HG03457 (cell line): ENCODE results near the gene SNRNP25.

Experiments
- ATAC-seq: cut with Tn5 transposase; IDR thresholded peaks from one replicate; pipeline ENCODE4 v1.9.1; 2021; ENCODE audit warnings: moderate number of reproducible peaks; ENCODE audit not compliant: unreplicated experiment

The SNRNP25 gene

DNA sequence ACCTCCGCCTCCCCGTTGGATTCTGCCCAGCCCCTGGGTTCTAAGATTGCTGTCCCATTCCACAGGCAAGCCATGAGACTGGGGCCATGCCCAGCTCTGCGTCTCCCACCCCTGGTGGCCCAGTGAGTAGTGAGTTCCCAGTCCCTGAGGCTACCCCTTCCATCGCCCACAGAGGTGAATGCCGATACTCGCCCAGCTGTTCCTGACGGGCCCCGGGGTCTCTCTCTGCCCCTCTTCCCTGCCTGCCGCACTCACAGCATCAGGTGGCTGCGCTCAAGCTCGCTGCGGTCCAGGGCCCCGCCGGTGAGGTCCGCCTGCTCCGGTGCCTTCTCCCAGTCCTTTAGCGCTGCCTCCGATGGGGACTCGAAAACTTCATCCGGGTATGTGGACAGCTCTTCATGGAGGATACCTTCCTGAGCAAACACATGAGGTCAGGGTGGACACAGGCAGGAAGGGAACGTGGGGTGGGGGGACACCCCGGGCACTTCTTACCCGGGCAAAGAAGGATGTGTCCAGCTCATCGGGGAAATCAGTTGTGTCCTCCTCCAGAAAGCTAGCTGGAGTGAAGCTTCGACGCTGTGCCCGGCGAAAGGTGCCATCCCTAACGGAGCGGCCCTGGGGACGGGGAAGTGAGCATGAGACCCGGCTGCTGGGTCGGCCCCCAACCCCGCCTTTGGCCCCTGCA, 8.8 kb downstream of the SNRNP25 start:
- no peak for ATAC-seq

- no peak for ATAC-seq
Observed at GRCh38 chr16:62968-63391, 9.4 kb downstream of the SNRNP25 start.

GRCh38 chr16:63466-63865, 9.8 kb downstream of the SNRNP25 start:
- no peak for ATAC-seq

DNA sequence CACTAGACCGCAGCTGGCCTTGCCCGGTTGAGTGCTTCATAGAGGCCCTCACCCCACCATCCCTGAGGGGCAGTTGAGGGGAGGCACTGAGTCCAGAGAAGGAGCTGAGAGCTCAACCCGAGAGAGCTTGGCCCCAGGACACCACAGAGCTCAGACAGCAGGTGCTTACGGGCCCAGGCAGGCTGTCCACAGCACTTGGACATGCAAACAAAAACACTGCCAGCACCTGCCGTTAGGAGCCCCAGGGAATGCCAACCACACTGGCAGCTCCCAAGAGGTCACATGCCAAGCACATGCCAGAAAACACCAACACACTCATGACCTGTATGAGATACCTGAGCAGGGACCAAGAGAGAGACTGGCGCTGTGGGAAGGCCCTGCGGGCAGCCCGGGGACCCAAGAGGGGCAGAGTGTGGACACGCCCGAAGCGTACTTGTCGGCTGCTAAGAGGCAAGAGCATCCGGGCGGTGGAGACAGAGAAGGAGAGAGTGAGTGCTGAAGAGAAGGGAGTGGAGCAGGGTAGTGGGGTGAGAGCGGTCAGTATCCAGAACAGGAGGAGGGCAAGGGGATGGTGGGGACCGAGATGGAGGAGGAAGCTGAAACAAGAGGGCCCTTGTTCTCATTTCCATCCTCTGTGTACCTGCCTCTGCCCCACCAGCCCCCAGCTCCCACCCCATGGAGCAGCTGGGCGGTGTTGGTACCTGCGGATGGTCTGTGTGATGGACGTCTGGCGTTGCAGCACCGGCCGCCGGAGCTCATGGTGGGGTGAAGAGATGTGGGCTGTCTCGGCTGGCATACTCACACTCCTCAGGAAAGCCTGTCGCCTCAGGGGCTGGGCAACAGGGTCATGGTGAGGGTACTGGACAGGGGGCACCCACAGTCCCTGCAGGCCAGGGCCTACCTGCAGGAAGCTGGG, 10.6 kb downstream of the SNRNP25 start:
- no peak for ATAC-seq

GRCh38 chr16:64914-65255, 11.3 kb downstream of the SNRNP25 start:
- ATAC-seq: no peak

DNA sequence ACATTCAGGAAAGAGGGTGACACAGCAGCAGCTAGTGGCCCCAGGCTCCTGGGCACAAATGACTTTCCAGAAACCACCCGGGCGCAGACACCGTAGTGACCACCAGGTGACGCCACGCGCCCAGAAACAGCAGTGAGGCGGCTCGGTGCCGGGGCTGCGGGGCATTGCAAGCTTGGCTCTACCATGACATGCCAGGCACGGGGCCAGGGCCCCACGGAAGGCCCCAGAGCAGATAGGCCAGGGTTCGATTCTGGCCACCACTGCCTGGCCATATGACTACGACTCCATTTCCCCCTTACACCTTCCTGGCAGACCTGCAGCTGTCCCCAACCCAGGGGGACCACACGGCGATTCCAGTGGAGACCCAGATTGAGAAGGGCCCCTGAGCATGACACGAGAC, 12.1 kb downstream of the SNRNP25 start:
- no peak for ATAC-seq

DNA sequence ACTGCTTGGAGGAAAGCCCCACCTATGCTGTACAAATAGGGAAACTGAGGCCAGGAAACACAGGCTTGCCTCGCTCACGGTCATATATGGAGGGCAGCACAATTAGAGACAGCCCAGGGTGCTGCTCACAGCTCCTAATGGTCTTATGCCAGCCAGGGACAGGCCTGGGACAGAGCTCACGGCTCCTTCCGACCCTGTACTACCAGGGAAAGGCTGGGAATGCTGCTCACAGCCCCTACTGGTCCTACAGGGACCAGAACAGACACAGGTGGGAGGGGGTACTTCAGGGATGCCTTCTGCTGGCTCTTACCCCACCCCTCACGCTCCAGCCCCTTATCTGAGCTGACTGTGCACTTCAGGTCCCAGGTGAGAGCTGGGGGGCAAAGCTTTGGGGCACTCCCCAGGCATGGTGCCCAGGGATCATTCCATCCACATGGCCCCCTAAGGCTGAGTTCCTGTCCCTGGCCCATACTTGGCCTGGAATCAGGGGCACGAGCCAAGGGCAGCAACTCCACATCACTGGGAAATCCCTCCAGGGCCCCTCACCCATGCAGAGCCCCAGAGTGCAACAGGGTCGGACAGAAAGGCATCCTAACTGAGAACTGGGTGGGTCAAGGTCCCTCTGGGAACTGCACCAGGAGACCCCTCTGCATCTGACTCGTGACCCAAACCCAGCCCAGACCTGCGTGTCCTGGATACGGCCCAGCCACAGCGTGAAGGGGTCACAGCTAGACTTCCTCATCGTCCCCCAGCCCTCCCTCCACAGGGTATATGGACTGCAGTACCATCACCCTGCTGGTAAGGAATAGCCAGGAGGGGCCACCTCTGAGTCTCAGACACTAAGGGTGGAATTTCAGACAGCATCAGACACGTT, 12.9 kb downstream of the SNRNP25 start:
- no peak for ATAC-seq

- ATAC-seq: no peak
Observed at GRCh38 chr16:67183-67791, 13.7 kb downstream of the SNRNP25 start.

DNA sequence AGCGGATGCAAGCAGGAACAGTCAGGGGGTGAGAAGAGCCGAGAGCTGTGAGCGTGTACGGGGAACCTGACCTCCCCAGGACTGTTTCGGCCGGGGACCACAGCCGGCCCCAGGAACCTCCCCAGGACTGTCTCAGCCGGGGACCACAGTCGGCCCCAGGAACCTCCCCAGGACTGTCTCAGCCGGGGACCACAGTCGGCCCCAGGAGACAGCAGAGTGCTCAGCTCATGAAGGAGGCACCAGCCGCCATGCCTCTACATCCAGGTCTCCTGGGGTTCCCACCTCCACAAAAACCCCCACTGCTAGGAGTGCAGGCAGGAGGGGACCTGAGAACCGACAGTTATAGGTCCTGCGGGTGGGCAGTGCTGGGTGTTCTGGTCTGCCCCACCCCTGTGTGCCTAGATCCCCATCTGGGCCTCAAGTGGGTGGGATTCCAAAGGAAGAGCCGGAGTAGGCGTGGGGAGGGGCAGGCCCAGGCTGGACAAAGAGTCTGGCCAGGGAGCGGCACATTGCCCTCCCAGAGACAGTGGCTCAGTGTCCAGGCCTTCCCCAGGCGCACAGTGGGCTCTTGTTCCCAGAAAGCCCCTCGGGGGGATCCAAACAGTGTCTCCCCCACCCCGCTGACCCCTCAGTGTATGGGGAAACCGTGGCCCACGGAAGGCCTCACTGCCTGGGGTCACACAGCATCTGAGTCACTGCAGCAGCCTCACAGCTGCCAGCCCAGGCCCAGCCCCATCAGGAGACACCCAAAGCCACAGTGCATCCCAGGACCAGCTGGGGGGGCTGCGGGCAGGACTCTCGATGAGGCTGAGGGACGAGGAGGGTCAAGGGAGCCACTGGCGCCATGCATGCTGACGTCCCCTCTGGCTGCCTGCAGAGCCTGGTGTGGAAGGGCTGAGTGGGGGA, 14.5 kb downstream of the SNRNP25 start:
- ATAC-seq: no peak

DNA sequence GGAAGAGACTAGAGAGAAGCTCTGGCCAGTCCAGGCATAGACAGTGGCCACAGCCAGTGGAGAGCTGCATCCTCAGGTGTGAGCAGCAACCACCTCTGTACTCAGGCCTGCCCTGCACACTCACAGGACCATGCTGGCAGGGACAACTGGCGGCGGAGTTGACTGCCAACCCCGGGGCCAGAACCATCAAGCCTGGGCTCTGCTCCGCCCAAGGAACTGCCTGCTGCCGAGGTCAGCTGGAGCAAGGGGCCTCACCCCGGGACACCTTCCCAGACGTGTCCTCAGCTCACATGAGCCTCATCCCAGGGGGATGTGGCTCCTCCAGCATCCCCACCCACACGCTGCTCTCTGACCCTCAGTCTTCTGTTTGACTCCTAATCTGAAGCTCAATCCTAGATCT, 15.6 kb downstream of the SNRNP25 start:
- ATAC-seq: no peak

DNA sequence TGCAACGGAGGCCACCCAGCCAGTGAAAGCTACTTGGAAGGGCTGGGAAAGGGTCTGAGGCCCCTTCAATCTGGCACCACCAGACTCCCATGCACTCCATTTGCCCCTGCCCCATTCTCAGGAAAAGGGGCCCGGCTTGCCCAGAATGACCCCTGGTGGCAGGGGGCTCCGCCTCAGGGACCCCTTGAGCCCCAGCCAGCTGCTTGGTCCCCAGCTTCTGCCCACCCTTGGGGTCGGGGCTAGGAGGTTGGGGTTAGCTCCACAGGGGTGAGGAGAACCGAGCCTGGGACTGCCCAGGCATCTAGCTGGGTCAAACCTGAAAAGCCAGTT, 17.5 kb downstream of the SNRNP25 start:
- ATAC-seq: no peak

DNA sequence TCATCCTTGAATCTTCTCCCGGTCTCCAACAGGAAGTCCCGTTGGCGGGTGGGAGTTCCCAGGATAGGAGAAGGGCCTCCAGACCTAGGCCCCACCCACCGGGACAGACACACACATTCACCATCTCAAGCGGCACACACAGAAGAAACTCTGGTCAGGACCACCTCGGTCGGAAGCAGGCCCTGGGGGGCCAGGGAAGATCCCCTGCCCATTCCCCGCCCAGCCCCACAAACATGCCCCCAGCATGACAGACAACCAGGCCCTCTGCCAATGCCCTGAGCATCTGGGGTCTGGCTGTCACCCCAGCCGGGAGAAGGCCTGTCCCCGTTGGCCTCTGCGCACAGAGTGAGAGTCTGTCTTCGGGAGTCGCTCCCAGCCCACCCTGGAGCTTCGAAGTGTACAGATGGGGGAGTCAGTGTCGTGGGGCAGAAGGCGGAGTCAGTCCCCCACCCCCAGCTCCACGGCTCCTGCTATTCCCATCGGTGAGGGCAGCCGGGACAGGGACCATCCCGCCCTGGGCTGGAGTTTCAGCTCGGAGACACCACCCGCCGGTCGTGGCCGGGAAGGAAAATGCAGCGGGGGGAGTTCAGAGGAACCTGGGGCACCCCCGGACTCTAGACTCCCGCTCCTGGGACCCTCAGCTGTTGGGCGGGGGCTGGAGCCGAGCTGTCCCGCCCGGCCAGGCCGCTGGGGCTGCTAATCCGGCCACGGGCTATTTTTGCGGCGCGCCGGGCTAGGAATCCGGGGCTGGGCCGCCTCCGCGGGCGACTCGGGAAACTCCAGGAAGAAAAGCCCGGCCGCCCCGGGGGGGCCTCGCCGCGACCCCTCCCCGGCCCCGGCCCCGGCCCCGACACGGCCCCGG, 18.1 kb downstream of the SNRNP25 start:
- ATAC-seq: no peak

- no peak for ATAC-seq
Observed at GRCh38 chr16:72561-73548, 19.2 kb downstream of the SNRNP25 start, which contains the start of gene RHBDF1. Gene RHBDF1 (minus strand): TSS chr16:72631. CDS start chr16:65015, 7,616 bp downstream.

DNA sequence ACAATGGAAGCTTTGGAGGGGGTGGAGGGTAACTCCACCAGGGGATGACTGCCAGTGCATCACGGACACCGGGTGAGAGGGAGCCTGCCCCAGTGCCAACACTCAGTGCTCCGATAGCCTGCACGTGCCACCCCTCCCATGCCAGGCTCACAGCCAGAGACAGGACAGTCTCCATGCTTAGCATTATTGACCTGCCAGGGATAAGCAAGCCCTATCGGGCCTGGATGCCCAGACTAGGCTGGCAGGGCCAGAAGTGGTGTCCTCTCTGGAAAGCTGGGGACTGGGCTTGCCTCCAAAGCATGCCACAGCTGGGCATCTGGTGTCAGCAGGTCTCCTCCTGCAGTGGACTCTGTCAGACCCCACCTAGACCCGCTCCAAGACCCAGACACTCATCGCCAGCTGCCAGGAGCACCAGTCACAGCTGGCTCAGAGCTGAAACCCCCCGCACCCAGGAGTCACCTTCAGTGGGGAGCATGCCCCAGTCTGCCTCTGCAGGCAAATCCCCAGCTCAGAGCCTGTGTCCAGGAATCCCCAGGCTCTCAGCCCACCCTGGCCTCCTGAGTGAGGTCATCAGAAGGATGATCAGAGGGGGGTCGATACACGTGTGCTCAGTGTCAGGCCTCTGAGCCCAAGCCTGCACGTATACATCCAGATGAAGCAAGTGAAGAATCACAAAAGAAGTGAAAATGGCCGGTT, 20.6 kb downstream of the SNRNP25 start:
- ATAC-seq: no peak

DNA sequence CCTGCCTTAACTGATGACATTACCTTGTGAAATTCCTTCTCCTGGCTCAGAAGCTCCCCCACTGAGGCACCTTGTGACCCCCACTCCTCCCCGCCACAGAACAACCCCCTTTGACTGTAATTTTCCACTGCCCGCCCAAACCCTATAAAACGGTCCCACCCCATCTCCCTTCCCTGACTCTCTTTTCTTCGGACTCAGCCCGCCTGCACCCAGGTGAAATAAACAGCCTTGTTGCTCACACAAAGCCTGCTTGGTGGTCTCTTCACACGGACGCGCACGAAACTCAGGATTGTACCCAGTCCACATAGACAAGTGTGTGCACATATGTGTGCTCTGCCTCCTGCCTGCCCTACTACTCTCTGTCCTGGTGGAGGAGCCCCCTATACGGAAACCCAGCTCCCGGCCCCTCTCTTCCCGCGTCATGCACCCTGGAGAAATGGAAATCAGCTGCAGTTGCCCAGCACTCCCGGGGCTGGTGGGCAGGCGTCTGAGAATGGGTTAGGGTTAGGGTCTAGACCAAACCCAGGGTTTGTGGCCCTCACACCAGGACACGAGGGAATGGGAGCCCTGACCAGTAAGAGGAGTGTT, 21.2 kb downstream of the SNRNP25 start:
- no peak for ATAC-seq

DNA sequence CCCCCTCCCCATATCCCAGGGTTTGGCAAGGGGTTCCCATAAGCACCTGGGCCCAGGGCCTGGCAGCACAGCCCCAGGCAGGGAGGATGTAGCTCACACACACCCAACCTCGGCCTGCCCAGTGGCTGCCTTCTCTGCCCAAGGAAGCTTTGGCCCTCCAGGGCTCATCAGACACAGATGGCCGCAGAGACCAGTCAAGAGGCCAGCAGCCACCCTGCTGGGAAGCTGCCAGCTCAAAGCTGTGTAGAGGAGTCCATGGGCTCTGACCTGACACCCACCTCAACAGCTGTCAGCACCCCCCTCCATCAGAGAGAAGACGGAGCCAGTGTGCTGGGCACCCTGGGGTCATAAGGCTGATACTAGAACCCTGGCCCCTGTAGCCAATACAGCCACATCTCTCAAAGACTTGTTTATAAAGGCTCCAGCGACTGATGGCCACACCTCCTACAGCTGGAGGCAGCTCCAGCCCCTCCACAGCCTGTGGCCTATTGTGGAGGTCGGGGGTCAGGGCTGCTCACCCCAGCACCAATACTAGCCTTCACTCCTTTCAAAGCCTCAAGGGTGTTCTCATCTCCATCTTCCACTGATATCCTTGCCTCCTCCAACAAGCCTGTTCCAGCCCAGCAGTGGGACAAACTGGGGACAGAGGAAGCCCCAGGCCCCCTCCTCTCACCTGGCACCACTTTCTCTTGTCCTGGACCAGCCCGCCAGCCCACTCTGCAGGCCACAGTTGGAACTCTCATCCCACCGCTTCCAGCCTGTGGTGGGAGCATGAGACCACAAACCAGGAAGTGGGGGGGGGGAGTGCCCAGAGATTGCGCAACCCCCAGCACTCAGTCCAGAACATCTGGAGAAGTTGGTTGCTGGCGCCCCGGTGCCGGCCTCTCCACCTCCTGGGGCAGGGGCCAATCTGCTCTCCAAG, 22.2 kb downstream of the SNRNP25 start:
- no peak for ATAC-seq
